Epithelial cell of proximal tubule (primary cell): ENCODE results near the gene FLNB. TPM values are rescaled to one million over a fixed set of nuclear protein-coding genes. Genes with fewer than 3 reads are reported as not detected.

Source experiments
- total RNA-seq: library from RNA; depleted of rRNA; stranded (reverse); fragments of >200 nt; gene quantifications from 2 replicates; pipeline ENCODE4 v1.2.3, GENCODE V29; 2015

The FLNB gene
- total RNA-seq, 1 donor from 2014 or later: 223 TPM

Other genes with a start within 250 kb of the FLNB start
- not detected in 2 replicates for gene DNASE1L3, start 202.6 kb downstream of the FLNB start, total RNA-seq
- 2.4 and 6.4 TPM in 2 replicates for gene ABHD6, start 229.4 kb downstream of the FLNB start, total RNA-seq